CD4-positive, alpha-beta T cell treated with Interferon gamma for 1 hour (primary cell): ENCODE data around the gene SRGN.

ENCODE experiments used
- DNase-seq: peaks from one replicate; pipeline ENCODE4 v3.0.0-alpha.2; 2020

SRGN gene

GRCh38 chr10:69142983-69143382, 55.1 kb downstream of the SRGN start:
- DNase-seq, result no peak

GRCh38 chr10:69145329-69145728, 57.4 kb downstream of the SRGN start:
- no peak for DNase-seq

- DNase-seq, result no peak
Observed at GRCh38 chr10:69145864-69146263, 58.0 kb downstream of the SRGN start.

GRCh38 chr10:69146759-69147158, 58.9 kb downstream of the SRGN start:
- no peak for DNase-seq

- no peak for DNase-seq
Observed at GRCh38 chr10:69151984-69152383, 64.1 kb downstream of the SRGN start.

GRCh38 chr10:69153227-69153626, 65.3 kb downstream of the SRGN start:
- DNase-seq, result no peak
